ENCODE measurements around the gene GATAD2A. TPM values are rescaled to one million over a fixed set of nuclear protein-coding genes. Genes with fewer than 3 reads are reported as not detected.

GATAD2A gene
- total and polyA plus RNA-seq, 10 of the 15 experiments (the other 5 are each of a cell fraction or from before 2014, with no cell fraction given): 2.6 to 173 (median 32.0) TPM

GRCh38 chr19:19493841-19494546, 88.5 kb downstream of the GATAD2A start:
- no TSS peak for BruUV-seq (replicated peaks)
- FAIRE-seq: no peak
- in situ Hi-C loops (cut with MboI): loop anchor here (5.0 to 10.0 kb wide), 2 partner anchors 127 to 349 kb away; no protein-coding TSS in a partner anchor
- H3K79me2 ChIP-seq (ENCODE audit: control insufficient read depth, insufficient read depth, low read length): peaks cover 2% of the 10 kb centered on the region
- no peak overlapping the region for H3K4me2 ChIP-seq (ENCODE audit: control insufficient read depth, insufficient read depth)
- CTCF ChIA-PET: interaction anchor here (9.3 kb wide), 1 partner anchor 128 kb away, joined by 223 read pairs; no protein-coding TSS in a partner anchor
- H3K4me1 ChIP-seq (ENCODE audit: control insufficient read depth, insufficient read depth, low read length): peaks cover 8% of the 10 kb centered on the region
- H3K4me3 ChIP-seq: no peak overlapping the region
- WGBS (ENCODE audit: insufficient coverage, insufficient replicate concordance, low lambda C conversion rate, missing lambda C conversion rate): 84% methylated on average over 15 of the region's 15 CpGs
- DNase-seq (ENCODE audit: low read depth, low spot score): no peak
- no peak for ATAC-seq
- TF ChIP-seq SIN3A (IDR thresholded peaks at IDR 0.05; ENCODE audit: low read depth, low read length) (no peak), POLR2A (IDR thresholded peaks at IDR 0.05; ENCODE audit: low read depth, low read length) (0 out of 2 replicates have a peak, but pooled peaks have one; percentile 30)
- H3K27ac ChIP-seq (ENCODE audit: control insufficient read depth, insufficient read depth): no peak overlapping the region
- H3K9me3 ChIP-seq (replicated peaks; ENCODE audit: control insufficient read depth, insufficient read depth, low read length): no peaks in the 10 kb centered on the region
- no peak overlapping the region for H2AFZ ChIP-seq (ENCODE audit: control insufficient read depth, low read depth, low read length)
- intact Hi-C loops (cut with micrococcal nuclease; ENCODE audit: unreplicated experiment): no loop called here
- POLR2A ChIA-PET: no interaction called here
- peaks cover 29 to 46% of the 10 kb centered on the region in 2 experiments; a peak in 3 of 4 replicates for H3K36me3 ChIP-seq (ENCODE audit: control insufficient read depth in 2 of 2, insufficient read depth in 2 of 2, low read length in 1 of 2)
- H4K20me1 ChIP-seq (ENCODE audit: control insufficient read depth, insufficient read depth): no peaks in the 10 kb centered on the region
- H3K9ac ChIP-seq (ENCODE audit: control insufficient read depth, insufficient read depth, low read length): no peak overlapping the region
- SMC1A ChIA-PET (ENCODE audit: uncharacterized antibody, unreplicated experiment): interaction anchor here (1.0 to 1.6 kb wide), 3 partner anchors 119 to 132 kb away, joined by 3 to 4 read pairs (median 3); no protein-coding TSS in a partner anchor
- RAD21 ChIA-PET (ENCODE audit: unreplicated experiment): no interaction called here
- H3K27me3 ChIP-seq (replicated peaks in 1 of 2; ENCODE audit: control insufficient read depth in 2 of 2, insufficient read depth in 2 of 2, low read length in 1 of 2): no peaks in the 10 kb centered on the region

GRCh38 chr19:19495614-19496603, 90.4 kb downstream of the GATAD2A start:
- Histone ChIP-seq H3K27me3 (replicated peaks in 1 of 2; ENCODE audit: control insufficient read depth in 2 of 2, insufficient read depth in 2 of 2, low read length in 1 of 2) (no peaks in the 10 kb centered on the region), H3K4me3 (no peak overlapping the region), H3K9ac (ENCODE audit: control insufficient read depth, insufficient read depth, low read length) (no peak overlapping the region), H4K20me1 (ENCODE audit: control insufficient read depth, insufficient read depth) (no peaks in the 10 kb centered on the region), H2AFZ (ENCODE audit: control insufficient read depth, low read depth, low read length) (no peak overlapping the region), H3K4me2 (ENCODE audit: control insufficient read depth, insufficient read depth) (no peak overlapping the region), H3K36me3 (ENCODE audit: control insufficient read depth in 2 of 2, insufficient read depth in 2 of 2, low read length in 1 of 2) (peaks cover 40 to 64% of the 10 kb centered on the region in 2 experiments; a peak in 3 of 4 replicates), H3K9me3 (replicated peaks; ENCODE audit: control insufficient read depth, insufficient read depth, low read length) (no peaks in the 10 kb centered on the region), H3K4me1 (ENCODE audit: control insufficient read depth, insufficient read depth, low read length) (no peaks in the 10 kb centered on the region), H3K27ac (ENCODE audit: control insufficient read depth, insufficient read depth) (no peak overlapping the region), H3K79me2 (ENCODE audit: control insufficient read depth, insufficient read depth, low read length) (peaks cover 2% of the 10 kb centered on the region)
- intact Hi-C loops (cut with micrococcal nuclease; ENCODE audit: unreplicated experiment): no loop called here
- SMC1A ChIA-PET (ENCODE audit: uncharacterized antibody, unreplicated experiment): no interaction called here
- FAIRE-seq: no peak
- no peak for DNase-seq (ENCODE audit: low read depth, low spot score)
- in situ Hi-C loops (cut with MboI): loop anchor here (10.0 kb wide), 1 partner anchor 351 kb away; no protein-coding TSS in a partner anchor
- POLR2A ChIA-PET: no interaction called here
- no TSS peak for BruUV-seq (replicated peaks)
- CTCF ChIA-PET: interaction anchor here (0.7 kb wide), 1 partner anchor 65 kb away, joined by 3 read pairs; no protein-coding TSS in a partner anchor
- WGBS (ENCODE audit: insufficient coverage, insufficient replicate concordance, low lambda C conversion rate, missing lambda C conversion rate): 92% methylated on average over 30 of the region's 30 CpGs
- RAD21 ChIA-PET (ENCODE audit: unreplicated experiment): no interaction called here
- ATAC-seq: no peak
- no peak for TF ChIP-seq MYB (IDR thresholded peaks at IDR 0.05; ENCODE audit: borderline replicate concordance, low read depth, low read length)
- TF ChIP-seq ZNF687 (IDR thresholded peaks at IDR 0.05): no peak
- TF ChIP-seq SP1 (IDR thresholded peaks at IDR 0.05; ENCODE audit: low read depth, low read length): no peak
- TF ChIP-seq ZSCAN29 (IDR thresholded peaks at IDR 0.05): no peak
- TF ChIP-seq SRF (IDR thresholded peaks at IDR 0.05; ENCODE audit: low read depth in 2 of 2, low read length in 2 of 2): no peak
- TF ChIP-seq RFX5 (IDR thresholded peaks at IDR 0.05; ENCODE audit: low read depth, low read length): no peak
- no peak for TF ChIP-seq CHD1 (IDR thresholded peaks at IDR 0.05; ENCODE audit: low read depth, low read length)
- no peak for TF ChIP-seq ETV6 (conservative IDR thresholded peaks at IDR 0.05 in 1 of 2, IDR thresholded peaks at IDR 0.05 in 1 of 2; ENCODE audit: borderline replicate concordance in 1 of 2, low read depth in 1 of 2)

Data from GM12878 (cell line).